GM12874 (cell line): ENCODE data around the gene LIN37.

ENCODE experiments used
- CTCF ChIP-seq: IDR thresholded peaks from 2 replicates; pipeline ENCODE4 v1.5.1; 2011; ENCODE audit warnings: low read depth, mild to moderate bottlenecking, control low read depth, low read length, moderate library complexity; ENCODE audit not compliant: insufficient read depth

Gene LIN37

GRCh38 chr19:35792888-35793287 lies 44.5 kb downstream of the LIN37 start:
- no peak for TF ChIP-seq CTCF

- no peak for TF ChIP-seq CTCF
These were observed 45.2 kb downstream of the LIN37 start for GRCh38 chr19:35793381-35794165.

- TF ChIP-seq CTCF: no peak
These were observed 48.5 kb downstream of the LIN37 start for GRCh38 chr19:35796645-35797542.

GRCh38 chr19:35797663-35798062 lies 49.3 kb downstream of the LIN37 start:
- no peak for TF ChIP-seq CTCF

- no peak for TF ChIP-seq CTCF
These were observed 53.5 kb downstream of the LIN37 start for GRCh38 chr19:35801828-35802227.
